Activated CD4-positive, alpha-beta T cell treated with anti-CD3 and anti-CD28 coated beads, Interleukin-2, Interleukin-6, amounts not matched to agents 100 ng/mL and 50 ng/mL, durations not matched to agents 16 hours and 8 hours (primary cell): Measurements from ENCODE around the gene TOMM34.

Experiments
- DNase-seq: peaks from one replicate; pipeline ENCODE4 v3.0.0-alpha.2; 2020

The TOMM34 gene

GRCh38 chr20:44961870-44962267 lies 1.7 kb upstream of the TOMM34 start:
- no peak for DNase-seq

GRCh38 chr20:44961011-44961869 lies 1.0 kb upstream of the TOMM34 start:
- no peak for DNase-seq

GRCh38 chr20:44959638-44960102 lies 527 bp downstream of the TOMM34 start:
- peak; percentile 46 for DNase-seq

GRCh38 chr20:44959082-44959637 lies 1.0 kb downstream of the TOMM34 start:
- peak; percentile 56 for DNase-seq

- DNase-seq = no peak
These were observed 1.9 kb downstream of the TOMM34 start for GRCh38 chr20:44958276-44958675.

GRCh38 chr20:44956410-44956809 lies 3.8 kb downstream of the TOMM34 start:
- DNase-seq = no peak

GRCh38 chr20:44955270-44955669 lies 4.9 kb downstream of the TOMM34 start:
- DNase-seq = no peak

GRCh38 chr20:44954211-44954610 lies 6.0 kb downstream of the TOMM34 start:
- no peak for DNase-seq

- DNase-seq = no peak
These were observed 7.5 kb downstream of the TOMM34 start for GRCh38 chr20:44952731-44953130.

- DNase-seq = no peak
These were observed 9.8 kb downstream of the TOMM34 start for GRCh38 chr20:44950368-44950767.

- no peak for DNase-seq
These were observed 11.7 kb downstream of the TOMM34 start for GRCh38 chr20:44948513-44948912.

- DNase-seq = no peak
These were observed 12.1 kb downstream of the TOMM34 start for GRCh38 chr20:44948107-44948506.

- DNase-seq = no peak
These were observed 13.8 kb downstream of the TOMM34 start for GRCh38 chr20:44946271-44946852.

- no peak for DNase-seq
These were observed 14.9 kb downstream of the TOMM34 start for GRCh38 chr20:44945261-44945660.

- DNase-seq = no peak
These were observed 16.4 kb downstream of the TOMM34 start for GRCh38 chr20:44943828-44944227.

- DNase-seq = no peak
These were observed 17.8 kb downstream of the TOMM34 start for GRCh38 chr20:44942264-44942973.

- DNase-seq = no peak
These were observed 19.0 kb downstream of the TOMM34 start for GRCh38 chr20:44941120-44941691.

- DNase-seq = no peak
These were observed 21.6 kb downstream of the TOMM34 start for GRCh38 chr20:44938637-44939036.

- DNase-seq = no peak
These were observed 23.7 kb downstream of the TOMM34 start for GRCh38 chr20:44936510-44936909.

GRCh38 chr20:44932916-44933315 lies 27.3 kb downstream of the TOMM34 start:
- DNase-seq = no peak

- no peak for DNase-seq
These were observed 28.3 kb downstream of the TOMM34 start for GRCh38 chr20:44931911-44932310.

- DNase-seq = no peak
These were observed 29.6 kb downstream of the TOMM34 start for GRCh38 chr20:44930517-44931168.

GRCh38 chr20:44928595-44928994 lies 31.6 kb downstream of the TOMM34 start:
- no peak for DNase-seq
